HG03025 (cell line): ENCODE results near the gene CLIC5.

Experiments used
- ATAC-seq: cut with Tn5 transposase; IDR thresholded peaks from one replicate; pipeline ENCODE4 v1.9.1; 2021; ENCODE audit warnings: mild to moderate bottlenecking, moderate library complexity; ENCODE audit not compliant: unreplicated experiment, low FRiP score

The CLIC5 gene

GRCh38 chr6:46000905-46001304 lies 14.8 kb downstream of the CLIC5 start:
- ATAC-seq: no peak

GRCh38 chr6:45998524-45998923 lies 17.1 kb downstream of the CLIC5 start:
- no peak for ATAC-seq

GRCh38 chr6:45997875-45998506 lies 17.7 kb downstream of the CLIC5 start:
- ATAC-seq: no peak

GRCh38 chr6:45991189-45991588 lies 24.5 kb downstream of the CLIC5 start:
- ATAC-seq: no peak

- ATAC-seq: no peak
Observed at GRCh38 chr6:45990162-45990561, 25.5 kb downstream of the CLIC5 start.

- no peak for ATAC-seq
Observed at GRCh38 chr6:45988635-45989034, 27.0 kb downstream of the CLIC5 start.

- ATAC-seq: no peak
Observed at GRCh38 chr6:45987856-45988255, 27.8 kb downstream of the CLIC5 start.

- no peak for ATAC-seq
Observed at GRCh38 chr6:45986746-45987274, 28.9 kb downstream of the CLIC5 start.

- ATAC-seq: no peak
Observed at GRCh38 chr6:45984788-45985425, 30.8 kb downstream of the CLIC5 start.

- no peak for ATAC-seq
Observed at GRCh38 chr6:45984347-45984746, 31.3 kb downstream of the CLIC5 start.

- ATAC-seq: no peak
Observed at GRCh38 chr6:45983062-45983461, 32.6 kb downstream of the CLIC5 start.

- no peak for ATAC-seq
Observed at GRCh38 chr6:45982280-45983036, 33.2 kb downstream of the CLIC5 start.

- no peak for ATAC-seq
Observed at GRCh38 chr6:45981046-45981445, 34.6 kb downstream of the CLIC5 start.

- no peak for ATAC-seq
Observed at GRCh38 chr6:45979311-45979710, 36.3 kb downstream of the CLIC5 start.

GRCh38 chr6:45974596-45974995 lies 41.1 kb downstream of the CLIC5 start:
- no peak for ATAC-seq

GRCh38 chr6:45972795-45973503 lies 42.7 kb downstream of the CLIC5 start:
- no peak for ATAC-seq

- no peak for ATAC-seq
Observed at GRCh38 chr6:45971287-45971686, 44.4 kb downstream of the CLIC5 start.

GRCh38 chr6:45970326-45970725 lies 45.3 kb downstream of the CLIC5 start:
- ATAC-seq: no peak

- ATAC-seq: no peak
Observed at GRCh38 chr6:45969883-45970282, 45.8 kb downstream of the CLIC5 start.

GRCh38 chr6:45969026-45969425 lies 46.6 kb downstream of the CLIC5 start:
- ATAC-seq: no peak

GRCh38 chr6:45967363-45967762 lies 48.3 kb downstream of the CLIC5 start:
- ATAC-seq: no peak
